Putamen (tissue), 1 donor: ENCODE results near the gene SP3.

Experiments used
- DNase-seq: peaks from one replicate; pipeline ENCODE4 v3.0.0-alpha.2; 2016; ENCODE audit warnings: low spot score

The SP3 gene

GRCh38 chr2:173996766-173997165 lies 31.6 kb upstream of the SP3 start:
- DNase-seq = no peak

- DNase-seq = no peak
These were observed 28.3 kb upstream of the SP3 start for GRCh38 chr2:173993459-173993858.

DNA sequence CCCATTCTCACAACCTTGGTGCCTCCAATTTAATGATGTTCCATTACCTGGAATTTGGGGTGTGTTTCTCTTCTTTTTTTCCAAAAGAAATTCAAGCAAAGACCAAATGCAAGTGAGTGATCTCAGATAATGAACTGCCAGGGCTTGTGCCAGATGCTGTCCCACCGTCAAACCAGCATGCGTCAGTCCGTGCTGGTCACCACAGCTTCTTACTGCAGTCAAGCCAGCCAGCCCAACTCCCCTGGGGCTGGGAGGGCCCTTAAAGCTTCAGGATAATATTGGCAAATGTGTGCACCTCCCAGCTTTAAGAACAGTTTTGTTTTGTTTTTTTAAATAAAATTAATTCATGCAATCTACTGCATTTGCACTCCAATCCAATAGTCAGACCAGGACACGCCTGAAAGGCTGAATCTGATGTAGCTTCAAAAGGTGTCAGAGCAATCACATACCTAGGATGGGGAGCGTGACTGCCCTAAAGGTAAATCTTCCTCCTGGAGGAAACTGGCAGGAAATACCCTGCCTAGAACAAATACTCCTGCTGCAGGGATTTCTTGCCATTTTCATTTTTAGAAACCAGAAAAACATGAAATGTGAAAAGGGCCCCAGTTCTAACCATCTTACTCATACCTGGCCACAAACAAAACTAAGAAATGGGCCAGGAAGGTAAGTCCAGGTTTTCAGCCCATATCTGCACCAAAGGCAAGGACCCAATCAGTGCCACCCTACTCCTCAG lies 26.8 kb upstream of the SP3 start:
- no peak for DNase-seq

DNA sequence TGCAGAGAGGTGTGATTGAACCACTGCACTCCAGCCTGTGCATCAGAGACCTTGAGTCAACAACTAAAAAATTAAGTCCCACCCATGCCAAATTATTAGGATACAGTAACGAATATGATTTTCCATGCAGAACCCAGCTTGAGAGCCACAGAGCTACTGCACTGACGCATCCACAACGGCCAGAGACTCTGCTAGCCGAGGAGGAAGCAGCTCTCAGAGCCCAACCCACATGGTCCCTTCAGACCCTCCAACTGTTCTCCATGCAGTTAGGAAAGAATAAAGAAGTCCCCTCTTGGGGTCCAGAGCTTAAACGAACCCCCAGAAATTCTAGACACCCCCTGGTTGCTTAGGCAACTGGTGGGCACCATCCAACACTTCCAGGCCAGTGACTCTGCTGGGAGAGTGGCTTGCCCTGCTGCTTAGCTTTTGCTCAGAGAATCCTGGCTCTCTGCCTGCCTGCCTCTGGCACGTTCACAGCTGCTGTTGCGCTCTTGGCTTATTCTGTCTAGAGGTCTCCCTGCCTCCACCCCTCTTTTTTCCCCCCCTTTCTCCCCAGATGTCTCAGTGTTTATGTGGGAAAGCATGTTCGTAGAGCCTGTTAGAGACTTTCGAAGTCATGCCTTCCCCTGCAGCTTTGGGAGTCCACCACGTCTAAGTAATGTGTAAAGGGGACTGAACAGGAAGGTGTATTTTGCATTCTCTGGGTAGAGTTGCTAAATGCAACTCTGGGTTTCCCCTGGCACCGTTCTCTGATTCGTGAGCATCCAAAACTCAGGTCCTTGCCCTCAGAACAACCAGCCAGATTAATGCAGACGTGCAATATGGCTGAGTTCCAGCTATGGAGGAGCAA lies 26.0 kb upstream of the SP3 start:
- no peak for DNase-seq

GRCh38 chr2:173990245-173990644 lies 25.1 kb upstream of the SP3 start:
- no peak for DNase-seq

- no peak for DNase-seq
These were observed 24.7 kb upstream of the SP3 start for GRCh38 chr2:173989884-173990215.

DNA sequence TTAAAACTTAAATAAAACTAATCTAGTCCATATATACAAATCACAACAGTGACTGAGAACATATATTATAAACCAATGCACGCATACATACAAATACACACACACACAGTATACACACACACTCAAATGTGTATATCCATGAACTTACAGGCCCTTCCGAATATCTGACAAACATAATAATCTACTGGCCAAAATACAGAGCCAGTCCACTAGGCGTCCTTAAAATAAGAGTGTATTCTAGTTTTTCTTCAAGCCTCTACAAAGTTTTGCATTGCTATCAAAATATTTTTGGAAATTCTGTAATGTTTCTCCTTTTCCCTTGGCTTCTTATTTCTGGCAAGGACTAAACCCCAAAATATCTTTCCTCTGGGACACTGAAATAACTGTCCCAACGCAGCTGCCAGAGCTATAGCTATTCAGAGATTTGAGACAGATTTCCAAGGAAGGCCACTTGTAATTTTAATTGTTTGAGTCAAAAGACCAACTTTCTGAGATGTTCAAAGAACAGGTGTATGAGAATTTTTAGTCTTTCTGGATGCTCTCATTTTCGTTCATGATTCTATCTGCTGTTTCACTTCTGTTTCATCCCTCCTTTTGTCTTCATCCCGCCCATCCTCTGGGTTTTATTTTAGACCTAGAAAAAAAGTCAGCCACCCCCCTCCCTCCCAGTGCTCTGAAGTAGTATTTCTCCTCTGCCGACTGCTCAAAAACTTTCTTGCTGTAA lies 24.1 kb upstream of the SP3 start:
- no peak for DNase-seq

GRCh38 chr2:173986805-173987204 lies 21.6 kb upstream of the SP3 start:
- DNase-seq = no peak

DNA sequence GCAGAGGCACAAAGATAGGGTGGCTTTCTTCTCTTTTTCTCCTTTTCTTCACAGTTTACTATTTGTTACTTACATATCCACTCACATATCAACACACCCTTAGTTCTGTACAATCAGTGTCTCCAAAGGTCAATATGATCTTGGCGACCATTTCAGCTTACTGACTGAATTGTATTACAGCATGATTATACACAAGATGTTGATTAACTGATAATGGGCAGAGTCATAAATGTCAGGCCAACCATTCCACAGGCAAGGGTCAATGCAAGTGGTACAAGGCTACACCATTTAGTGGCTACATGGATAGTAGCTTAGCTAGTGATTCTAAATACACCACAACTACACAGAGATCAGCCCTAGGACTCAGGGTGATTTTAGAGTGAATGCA lies 20.4 kb upstream of the SP3 start:
- no peak for DNase-seq

GRCh38 chr2:173984866-173985604 lies 19.9 kb upstream of the SP3 start:
- no peak for DNase-seq

DNA sequence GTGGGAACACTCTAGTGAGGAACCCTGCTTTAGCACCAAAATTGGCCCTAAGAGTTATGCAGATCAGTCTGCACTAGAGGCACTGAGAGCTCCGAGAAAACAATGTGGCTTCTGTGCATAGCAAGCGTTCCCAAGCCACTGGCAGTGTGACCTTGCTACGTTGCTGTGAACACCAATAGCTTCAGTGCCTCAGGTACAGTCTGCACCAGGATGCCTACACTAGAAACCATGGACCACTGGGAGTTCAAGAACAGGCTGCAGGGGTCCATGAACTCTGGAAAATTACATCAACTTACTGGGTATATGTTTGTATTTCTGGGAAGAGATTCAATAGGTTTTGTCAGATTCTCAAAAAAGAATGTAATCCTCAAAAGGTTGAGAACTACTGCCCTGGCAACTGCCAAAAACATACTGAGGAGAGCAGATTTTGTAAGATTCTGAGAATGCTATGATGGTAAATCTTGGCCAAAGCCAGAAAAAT lies 18.3 kb upstream of the SP3 start:
- no peak for DNase-seq

GRCh38 chr2:173982918-173983317 lies 17.7 kb upstream of the SP3 start:
- no peak for DNase-seq

GRCh38 chr2:173982182-173982714 lies 17.1 kb upstream of the SP3 start:
- no peak for DNase-seq

GRCh38 chr2:173981520-173981919 lies 16.3 kb upstream of the SP3 start:
- no peak for DNase-seq

GRCh38 chr2:173979751-173980351 lies 14.7 kb upstream of the SP3 start:
- DNase-seq = no peak

DNA sequence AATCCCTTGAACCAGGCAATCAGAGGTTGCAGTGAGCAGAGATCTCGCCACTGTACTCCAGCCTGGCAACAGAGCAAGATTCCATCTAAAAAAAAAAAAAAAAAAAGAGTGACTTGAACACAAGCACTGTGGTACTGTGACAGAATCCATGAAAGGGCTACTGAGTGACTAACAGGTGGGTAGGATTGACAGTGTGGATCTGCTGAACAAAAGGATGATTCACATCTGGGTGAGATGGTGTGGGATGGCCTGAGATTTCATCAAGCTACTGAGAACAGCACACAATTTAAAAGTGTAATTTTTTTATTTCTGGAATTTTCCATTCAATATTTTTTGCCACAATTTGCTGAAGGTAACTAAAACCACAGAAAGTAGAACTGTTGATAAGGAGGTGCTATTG lies 13.3 kb upstream of the SP3 start:
- DNase-seq = no peak

DNA sequence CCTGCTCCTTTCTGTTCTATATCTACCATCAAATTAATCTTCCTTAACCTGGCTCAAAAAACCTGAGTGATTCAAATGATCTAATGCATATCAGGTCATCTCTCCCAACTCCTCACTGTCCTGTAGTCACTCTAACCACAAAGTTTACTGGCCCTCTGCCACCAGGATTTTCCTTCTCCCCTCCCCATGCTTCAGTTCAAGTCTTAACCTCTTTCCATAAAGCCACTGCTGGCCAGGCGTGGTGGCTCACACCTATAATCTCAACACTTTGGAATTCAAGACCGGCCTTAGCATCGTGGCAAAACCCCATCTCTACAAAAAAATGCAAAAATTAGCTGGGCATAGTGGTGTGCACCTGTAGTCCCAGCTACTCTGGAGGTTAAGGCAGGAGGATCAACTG lies 7.5 kb upstream of the SP3 start:
- no peak for DNase-seq

DNA sequence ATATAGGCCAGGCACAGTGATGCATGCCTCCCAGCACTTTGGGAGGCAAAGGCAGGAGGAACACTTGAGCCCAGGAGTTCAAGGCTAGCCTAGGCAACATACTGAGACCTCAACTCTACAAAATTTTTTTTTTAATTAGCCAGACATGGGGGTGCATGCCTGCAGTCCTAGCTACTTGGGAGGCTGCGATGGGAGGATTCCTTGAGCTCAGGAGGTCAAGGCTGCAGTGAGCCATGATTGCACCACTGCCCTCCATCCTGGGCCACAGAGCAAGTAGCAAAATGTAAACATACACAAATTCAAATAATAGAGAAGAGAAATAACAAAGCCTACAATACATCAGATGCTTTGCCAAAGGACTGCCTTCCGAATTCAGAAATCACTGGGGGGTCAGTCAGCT lies 7.0 kb upstream of the SP3 start:
- DNase-seq = no peak

- DNase-seq = no peak
These were observed 5.3 kb upstream of the SP3 start for GRCh38 chr2:173970516-173970924.

DNA sequence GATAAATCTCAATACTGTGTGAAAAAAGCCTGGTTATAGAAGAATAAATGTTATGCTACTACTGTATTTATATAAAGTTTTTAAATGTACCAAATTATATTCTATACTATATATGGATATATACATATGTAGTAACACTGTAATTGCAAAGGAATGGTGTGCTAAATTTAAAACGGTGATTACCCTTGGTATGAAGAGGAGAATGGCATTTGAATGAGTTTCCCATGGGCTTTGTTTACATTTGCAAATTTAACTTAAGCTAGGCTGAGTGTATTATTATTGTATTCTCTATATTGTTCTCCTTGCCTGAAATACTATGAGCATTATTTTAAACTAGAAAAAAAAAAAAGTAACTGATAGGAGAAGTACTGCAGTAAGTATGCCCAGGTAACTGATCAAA lies 4.7 kb upstream of the SP3 start:
- DNase-seq = no peak

DNA sequence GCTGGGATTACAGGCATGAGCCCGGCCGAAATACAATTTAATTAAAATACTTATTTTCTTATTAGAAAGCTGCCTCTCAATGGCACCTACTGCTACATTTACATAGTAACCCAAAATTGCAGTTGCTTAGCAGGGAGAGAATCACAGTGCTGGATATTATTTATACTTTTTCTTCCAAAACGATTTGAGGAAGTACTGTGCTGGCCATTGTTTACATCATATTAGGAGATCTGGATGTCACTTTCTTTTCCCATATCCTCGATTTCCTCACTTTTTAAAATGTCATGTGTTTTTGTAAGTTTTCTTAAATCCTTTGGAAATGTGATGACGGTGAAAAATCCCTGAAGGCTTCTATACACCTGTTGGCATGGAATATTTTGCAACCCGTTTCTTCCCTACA lies 3.4 kb upstream of the SP3 start:
- DNase-seq = no peak
